ENCODE data around the gene SLC25A6.
A peak's percentile ranks its signal among the peaks of the same experiment; 100 is the strongest.
"Not testable (repeated sequence)": the region's sequence is repeated elsewhere in the genome, so short reads cannot be mapped to it uniquely, and the experiment has no call there.

The SLC25A6 gene

DNA sequence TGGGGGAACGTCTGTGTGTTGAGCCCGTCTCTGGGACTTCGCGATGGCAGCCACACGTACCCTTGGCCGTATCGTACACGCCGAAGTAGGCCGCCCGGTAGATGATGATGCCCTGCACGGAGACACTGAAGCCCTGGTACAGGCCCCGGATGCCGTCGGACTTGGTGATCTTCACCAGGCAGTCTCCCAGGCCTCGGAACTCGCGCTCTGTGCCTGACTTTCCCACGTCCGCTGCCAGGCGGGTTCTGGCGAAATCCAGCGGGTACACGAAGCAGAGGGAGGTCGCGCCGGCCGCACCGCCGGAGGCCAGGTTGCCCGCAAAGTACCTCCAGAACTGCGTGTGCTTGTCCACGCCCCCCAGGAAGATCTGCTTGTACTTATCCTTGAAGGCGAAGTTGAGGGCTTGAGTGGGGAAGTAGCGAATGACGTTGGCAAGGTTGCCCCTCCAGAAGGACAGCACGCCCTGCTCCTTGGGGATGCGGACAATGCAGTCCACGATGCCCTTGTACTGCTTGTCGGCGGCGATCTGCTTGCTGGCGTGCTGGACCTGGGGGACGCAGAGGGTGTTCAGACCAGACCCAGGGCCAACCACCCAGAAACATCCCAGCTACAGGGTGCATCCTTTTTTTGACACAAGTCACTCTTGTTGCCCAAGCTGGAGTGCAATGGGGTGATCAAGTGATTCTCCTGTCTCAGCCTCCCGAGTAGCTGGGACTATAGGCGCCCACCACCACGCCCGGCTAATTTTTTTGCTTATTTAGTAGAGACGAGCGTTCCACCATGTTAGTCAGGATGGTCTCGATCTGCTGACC is 2.5 kb downstream of the SLC25A6 start:
- peak; percentile 61 for DNase-seq

DNA sequence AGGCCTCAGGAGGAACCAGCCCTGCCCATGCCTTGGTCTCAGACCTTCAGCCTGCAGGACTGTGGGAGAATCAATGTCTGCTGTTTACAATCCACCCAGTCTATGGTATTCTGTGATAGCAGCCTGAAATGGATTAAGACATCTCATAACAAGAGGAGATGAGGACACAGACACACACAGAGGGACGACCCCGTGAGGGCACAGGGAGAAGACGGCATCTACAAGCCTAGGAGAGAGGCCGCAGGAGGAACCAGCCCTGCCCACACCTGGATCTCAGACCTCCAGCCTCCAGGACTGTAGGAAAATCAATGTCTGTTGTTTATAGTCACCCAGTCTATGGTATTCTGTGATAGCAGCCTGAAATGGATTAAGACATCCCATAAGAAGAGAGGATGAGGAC is 3.3 kb downstream of the SLC25A6 start:
- DNase-seq = peak; percentile 36

DNA sequence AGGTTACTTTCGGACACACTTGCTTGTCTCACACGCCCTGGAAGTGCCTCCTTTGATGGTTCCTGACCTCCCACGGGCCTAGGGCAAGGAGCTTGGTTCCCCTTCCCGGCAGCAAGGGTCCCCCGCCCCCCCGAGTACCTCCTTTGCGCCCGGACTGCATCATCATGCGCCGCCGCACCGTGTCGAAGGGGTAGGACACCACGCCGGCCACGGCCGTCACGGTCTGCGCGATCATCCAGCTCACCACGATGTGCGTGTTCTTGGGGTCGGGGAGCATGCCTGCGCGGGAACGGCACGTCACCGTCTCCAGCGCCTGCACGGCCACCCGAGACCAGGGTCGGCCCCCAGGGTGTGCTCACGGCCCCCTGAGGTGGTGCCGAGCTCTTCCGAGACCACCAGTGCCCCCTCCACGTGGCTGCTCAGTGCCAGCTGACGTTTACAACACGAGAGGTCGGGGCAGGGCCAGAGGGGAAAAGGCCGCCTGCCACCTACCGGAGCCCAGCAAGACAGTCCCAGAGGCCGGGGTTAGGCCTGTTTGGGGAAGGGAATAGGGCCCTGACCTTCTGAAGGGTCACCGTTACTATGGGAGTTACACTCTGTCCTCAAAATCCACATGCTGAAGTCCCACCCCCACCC is 4.7 kb downstream of the SLC25A6 start:
- DNase-seq = peak; percentile 66

DNA sequence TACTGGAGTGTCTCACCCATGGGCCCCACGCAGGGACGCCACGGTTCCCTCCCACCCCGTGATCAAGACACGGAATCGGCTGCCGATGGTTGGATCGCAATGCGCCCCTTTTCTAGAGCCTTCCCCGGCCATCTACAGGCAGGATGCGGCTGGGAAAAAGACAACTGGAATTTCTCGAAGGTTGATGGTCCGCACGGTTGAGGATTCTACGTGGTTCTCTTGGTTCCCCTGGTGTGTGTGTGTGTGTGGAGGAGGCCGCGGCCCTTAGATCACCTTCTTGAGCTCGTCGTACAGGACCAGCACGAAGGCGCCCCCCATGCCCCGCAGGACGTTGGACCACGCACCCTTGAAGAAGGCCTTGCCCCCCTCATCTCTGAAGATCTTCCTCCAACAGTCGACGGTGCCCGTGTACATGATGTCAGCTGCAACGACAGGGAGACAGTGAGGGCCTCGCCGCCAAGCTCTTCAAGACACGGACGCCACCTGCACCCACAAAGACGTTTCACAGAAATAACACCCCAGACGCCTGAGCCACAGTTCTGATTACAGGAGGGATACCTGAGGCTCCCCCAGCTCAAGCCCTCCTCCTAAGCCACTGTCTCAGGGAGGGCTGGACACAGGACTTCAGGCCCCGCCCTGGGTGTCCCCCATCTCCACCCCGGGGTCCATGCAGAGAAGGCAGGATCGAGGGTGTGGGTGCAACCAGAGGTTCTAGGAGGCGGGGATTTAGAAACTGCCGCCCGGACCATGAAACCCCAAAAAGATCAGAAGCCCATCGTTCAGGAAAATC is 5.4 kb downstream of the SLC25A6 start:
- DNase-seq = peak; percentile 62

DNA sequence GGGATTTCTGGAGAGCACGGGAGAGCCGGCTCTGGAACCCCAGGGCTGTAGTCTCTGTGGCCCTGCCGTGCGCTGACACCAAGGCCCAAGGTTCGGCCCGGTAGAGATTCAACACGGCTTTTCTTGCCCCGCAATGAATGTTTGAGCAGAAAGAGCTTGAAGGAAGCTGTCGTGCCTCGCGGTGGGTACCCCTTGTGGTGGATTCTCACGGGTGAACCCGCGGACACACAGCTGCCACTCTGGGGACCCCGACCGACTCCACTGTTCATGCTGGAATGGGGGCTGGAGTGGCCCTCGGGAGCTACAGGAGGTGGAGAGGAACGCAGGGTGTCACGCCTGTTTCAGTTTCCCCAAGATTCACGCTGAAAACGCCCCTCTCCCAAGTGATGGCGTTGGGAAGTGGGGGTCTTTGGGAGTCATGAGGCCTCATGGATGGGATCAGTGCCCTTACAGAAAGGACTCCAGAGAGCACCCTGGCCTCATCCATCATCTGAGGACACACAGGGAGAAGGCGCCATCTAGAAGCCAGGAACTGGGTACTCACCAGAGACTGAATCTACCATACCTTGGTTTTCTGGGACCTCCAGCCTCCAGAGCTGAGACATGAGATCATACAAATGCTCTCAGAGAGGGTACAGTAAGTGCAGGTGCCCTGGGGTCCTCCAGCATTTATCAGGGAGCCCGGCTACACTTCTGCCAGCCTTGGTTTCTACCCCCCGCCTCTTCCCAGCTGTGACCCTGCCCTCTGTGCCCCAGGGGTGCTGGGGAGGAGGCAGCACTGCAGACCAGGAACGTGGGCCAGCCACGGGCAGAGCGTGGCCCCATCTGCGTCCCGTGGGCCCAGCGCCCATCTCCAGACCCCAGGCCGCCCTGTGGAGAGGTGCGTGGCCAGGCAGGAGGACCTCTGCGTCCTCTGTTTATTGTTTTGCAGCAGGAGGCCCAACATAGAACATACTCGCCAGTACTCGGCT is 6.4 kb downstream of the SLC25A6 start:
- peak; percentile 62 for DNase-seq

DNA sequence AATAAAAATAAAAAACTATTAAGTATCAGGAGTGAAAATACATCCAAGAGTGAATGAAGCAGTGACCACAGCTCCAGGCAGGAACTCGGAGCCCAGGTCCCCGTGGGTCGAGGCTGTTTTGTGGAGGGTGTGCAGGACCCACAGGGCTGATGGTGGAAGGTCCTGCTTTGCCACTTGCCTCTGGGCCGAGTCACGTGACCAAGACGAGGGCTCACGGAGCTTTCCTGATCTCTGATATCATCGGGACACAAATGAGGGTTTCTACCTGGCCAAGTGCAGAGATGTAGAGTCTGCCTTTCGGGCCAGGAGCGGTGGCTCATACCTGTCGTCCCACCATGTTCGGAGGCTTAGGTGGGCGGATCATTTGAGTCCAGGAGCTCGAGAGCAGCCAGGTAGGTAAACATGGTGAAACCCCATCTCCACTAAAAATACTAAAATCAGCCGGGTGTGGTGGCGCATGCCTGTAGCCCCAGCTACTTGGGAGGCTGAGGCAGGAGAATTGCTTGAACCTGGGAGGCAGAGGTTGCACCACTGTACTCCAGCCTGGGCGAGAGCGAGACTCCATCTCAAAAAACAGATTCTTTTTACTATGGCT is 7.2 kb downstream of the SLC25A6 start:
- DNase-seq = peak; percentile 62

DNA sequence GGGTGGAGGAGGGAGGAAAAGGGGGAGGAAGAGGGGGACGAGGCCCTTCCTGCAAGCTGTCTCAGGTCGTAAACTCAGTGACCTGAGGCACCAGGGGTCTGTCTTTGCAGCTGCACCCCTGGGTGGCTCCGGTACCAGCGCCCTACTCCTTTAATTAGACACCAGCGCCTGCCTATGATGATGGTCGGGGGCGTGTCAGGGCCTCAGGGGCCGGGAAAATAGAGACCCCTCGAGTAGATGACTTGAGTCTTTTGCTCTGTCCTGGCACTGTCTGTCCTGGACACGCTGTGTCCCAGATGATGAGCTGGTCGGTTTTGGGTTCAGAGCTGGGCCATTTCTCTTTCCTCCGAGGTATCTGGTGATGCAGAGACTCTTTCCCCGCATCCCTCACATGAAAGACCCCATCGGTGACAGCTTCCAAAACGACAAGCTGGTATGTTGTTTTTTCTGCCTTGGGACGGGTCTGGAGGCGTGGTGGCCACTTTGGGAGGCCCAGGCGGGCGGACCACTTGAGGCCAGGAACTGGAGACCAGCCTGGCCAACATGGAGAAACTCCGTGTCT is 11.2 kb downstream of the SLC25A6 start:
- DNase-seq = peak; percentile 62

DNA sequence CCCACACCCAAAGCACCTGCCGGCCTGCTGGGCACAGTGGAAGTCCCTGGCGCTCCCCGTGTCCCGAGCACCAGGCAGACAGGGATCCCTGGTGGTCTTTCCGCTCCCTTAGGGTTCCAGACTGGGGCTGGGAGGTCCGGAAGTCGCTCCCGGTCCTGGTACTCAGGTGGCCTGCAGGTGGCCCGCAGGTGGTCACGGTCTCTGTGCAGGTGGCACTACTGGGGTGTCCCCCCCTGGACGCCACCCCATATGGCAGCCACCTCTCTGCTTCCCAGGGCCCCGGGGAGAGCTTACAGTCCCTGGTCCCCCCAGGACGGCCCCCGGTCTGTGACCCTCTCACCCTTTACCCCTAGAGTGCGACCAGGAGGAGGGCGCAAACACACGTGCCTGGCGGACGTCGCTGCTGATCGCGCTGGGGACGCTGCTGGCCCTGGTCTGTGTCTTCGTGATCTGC is 13.6 kb downstream of the SLC25A6 start:
- no peak for DNase-seq

DNA sequence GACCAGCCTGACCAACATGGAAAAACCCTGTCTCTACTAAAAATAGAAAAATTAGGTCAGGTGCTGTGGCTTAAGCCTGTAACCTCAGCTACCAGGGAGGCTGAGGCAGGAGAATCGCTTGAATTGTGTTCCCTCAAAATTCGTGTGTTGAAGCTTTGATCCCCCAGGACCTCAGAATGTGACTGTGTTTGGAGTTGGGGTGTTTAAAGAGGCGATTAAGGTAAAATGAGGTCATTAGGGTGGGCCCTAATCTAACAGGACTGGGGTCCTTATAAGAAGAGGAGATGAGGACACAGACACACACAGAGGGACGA is 23.6 kb downstream of the SLC25A6 start:
- no peak for DNase-seq

DNA sequence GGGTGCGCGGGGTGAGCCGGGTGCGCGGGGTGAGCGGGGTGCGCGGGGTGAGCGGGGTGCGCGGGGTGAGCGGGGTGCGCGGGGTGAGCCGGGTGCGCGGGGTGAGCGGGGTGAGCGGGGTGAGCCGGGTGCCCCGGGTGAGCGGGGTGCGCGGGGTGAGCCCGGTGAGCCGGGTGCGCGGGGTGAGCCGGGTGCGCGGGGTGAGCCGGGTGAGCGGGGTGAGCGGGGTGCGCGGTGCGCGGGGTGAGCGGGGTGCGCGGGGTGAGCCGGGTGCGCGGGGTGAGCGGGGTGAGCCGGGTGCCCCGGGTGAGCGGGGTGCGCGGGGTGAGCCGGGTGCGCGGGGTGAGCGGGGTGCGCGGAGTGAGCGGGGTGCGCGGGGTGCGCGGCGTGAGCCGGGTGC is 25.6 kb downstream of the SLC25A6 start:
- DNase-seq = not testable (repeated sequence)

DNA sequence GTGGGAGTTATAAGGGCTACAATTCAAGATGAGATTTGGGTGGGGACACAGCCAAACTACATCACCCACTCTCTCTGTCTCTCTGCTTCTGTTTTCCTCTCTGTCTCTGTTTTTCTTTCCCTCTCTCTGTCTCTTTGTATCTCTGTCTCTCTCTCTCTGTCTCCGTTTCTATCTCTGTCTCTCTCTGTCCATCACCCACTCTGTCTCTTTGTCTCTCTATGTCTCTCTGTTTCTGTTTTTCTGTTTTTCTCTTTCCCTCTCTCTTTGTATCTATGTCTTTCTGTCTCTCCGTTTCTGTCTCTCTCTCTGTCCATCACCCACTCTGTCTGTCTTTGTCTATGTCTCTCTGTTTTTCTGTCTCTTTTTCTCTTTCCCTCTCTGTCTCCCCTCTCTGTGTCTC is 30.0 kb downstream of the SLC25A6 start:
- DNase-seq = no peak

DNA sequence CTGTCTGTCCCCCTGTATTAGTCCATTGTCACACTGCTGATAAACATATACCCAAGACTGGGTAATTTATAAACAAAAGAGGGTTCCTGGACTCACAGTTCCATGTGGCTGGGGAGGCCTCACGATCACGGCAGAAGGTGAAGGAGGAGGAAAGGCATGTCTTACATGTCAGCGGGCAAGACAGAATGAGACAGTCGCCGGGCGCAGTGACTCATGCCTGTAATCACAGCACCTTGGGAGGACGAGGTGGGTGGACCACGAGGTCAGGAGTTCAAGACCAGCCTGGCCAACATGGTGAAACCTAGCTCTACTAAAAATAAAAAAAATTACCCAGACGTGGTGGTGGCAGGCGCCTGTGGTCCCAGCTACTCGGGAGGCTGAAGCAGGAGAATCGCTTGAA is 30.6 kb downstream of the SLC25A6 start:
- DNase-seq = no peak

DNA sequence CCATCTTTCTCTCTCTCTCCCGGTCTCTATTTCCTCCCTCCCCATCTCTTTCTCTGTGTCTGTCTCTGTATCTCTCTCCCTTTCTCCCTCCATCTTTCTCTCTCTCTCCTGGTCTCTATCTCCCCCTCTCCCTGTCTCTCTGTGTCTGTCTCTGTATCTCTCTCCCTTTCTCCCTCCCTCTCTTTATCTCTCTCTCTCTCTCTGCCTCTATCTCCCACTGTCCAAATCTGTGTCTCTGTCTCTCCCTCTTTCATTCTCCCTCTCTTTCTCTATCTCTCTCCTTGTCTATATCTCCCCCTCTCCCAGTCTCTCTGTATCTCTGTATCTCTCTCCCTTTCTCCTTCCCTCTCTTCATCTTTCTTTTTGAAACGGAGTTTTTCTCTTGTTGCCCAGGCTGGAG is 31.7 kb downstream of the SLC25A6 start:
- no peak for DNase-seq

DNA sequence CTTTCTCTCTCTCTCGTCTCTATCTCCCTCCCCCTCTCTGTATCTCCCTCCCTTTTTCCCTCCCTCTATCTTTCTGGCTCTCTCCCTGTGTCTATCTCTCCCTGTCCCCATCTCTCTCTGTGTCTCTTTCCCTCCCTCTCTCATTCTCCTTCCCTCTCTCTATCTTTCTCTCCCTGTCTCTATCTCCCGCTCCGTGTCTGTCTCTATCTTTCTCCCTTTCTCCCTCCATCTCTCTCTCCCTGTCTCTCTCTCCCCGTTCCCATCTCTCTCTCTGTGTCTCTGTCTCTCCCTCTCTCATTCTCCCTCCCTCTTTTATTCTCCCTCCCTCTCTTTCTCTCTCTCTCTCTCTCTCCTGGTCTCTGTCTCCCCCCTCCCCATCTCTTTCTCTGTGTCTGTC is 32.4 kb downstream of the SLC25A6 start:
- DNase-seq = no peak

DNA sequence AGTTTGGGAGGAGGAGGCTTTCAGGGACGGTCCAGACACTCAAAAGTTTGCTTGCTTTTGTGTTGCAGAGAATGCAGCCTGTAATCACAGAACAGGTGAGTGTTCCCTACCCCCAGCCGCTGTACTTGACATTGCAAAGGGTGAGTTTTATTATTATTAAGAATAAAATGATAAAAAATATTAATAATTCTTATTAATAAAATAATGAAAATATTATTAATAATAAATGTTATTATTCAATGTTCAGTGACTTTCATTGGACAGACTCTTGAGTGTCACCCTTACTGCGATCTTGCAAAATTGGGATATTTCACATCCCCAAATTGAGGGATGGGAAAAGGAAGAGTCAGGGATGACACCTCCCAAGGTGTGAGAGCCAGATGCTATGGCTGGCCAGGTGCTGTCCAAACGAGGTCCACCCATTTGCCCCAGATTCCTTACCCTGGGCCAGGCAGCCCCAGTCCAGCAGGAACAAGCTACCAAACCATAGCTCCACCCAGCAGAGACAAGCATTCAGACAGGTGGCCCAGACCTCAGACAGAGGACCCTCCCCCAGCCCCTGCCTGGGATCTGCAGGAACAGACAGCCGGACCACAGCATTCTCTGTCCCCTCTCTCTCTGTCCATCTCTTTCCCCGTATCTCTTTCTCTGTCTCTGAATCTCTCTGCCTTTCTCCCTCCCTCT is 33.0 kb downstream of the SLC25A6 start:
- DNase-seq = no peak

DNA sequence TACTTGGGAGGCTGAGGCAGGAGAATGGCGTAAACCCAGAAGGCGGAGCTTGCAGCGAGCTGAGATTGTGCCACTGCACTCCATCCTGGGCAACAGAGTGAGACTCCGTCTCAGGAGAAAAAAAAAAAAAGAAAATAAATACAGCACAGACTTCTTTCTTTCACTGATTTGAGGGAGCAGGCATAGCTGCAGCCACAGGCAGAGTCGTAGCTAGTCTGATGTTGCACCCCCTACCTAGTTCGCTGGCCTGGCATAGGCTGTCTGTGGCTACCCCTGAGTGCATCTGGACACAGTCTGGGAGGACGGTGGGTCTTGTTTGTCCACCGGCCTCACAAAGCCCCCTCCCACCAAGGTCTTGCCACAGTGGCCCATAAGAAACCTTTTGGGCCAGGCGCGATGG is 33.9 kb downstream of the SLC25A6 start:
- no peak for DNase-seq

DNA sequence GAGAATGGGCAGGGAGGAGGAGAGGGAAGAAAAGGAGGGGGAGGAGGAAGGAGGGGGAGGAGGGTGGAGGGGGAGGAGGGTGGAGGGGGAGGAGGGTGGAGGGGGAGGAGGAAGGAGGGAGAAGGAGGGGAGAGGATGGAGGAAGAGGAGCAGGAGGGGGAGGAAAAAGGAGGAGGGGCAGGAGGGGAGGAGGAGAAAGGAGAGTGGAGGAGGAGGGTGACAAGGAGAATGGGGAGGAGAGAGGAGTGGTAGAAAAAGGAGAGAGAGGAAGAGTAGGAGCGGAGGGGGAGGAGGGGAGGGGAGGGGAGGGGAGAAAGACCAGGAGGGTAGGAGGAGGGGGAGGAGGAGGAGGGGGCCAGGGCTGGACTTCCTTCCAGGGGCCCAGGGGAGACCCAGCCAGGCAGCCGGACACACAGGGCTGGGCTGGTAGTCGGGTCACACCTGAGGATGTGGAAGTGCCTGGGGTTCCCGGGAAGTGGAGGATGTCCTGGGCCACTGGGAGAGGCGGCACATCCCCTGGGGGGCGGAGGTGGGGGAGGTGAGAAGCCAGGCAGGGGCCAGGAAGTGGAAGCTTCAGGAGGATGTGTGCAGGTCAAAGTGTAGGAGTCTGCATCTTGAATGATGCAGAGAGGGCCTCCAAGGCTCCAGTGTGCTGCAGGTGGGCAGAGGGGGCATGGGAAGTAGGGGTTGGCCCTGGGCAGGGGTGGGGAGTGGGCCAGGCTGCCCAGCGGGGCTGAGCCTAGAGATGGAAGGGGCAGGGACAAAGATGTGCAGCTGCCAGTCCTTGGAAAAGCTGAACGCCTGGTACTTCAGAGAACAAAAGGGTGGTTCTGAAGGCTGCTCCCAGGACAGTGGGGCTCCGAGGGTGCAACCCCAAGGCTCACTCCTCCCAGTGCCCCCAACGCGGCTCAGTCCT is 36.5 kb downstream of the SLC25A6 start:
- no peak for DNase-seq

DNA sequence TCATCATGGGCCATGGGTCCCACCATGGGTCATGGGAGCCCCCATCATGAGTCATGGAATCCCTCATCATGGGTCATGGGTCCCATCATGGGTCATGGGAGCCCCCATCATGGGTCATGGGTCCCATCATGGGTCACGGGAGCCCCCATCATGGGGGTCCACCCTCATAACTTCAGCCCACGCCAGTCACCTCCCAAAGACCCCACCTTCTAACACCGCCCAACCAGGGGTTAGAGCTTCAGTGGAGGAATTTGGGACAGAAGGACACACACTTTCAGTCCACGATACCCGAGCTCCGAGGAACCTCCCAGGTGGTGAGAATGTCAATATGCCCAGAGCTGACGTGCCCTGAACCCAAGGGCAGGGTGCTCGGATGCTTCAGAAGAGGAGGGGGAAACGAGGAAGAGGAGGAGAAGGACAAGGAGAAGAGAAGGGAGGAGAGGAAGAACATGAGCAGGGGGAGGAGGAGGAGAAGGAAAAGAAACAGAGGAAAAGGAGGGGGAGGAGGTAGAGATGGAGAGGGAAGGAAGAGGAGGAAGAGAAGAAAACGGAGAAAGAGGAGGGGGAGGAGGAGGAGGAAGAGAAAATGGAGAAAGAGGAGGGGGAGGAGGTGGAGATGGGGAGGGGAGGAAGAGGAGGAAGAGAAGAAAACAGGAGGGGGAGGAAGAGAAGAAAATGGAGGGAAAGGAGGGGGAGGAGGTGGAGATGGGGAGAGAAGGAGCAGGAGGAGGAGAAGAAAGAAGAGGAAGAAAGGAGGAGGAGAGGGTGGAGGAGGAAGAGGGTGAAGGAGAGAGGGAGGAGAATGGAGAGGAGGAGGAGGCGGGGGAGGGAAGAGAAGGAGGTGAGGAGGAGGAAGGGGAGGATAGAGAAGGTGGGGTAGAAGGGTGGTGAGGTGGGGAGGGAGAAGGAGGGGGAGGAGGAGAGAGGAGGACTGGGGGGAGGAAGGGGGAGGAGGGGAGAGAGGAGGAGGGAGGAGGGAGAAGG is 37.6 kb downstream of the SLC25A6 start:
- no peak for DNase-seq

Measured in activated effector memory CD4-positive, alpha-beta T cell treated with anti-CD3 and anti-CD28 coated beads, Interleukin-2, amount 50 U/mL, for 16 hours (primary cell).